ENCODE data around the gene TESK2.
"Not testable (repeated sequence)": the region's sequence is repeated elsewhere in the genome, so short reads cannot be mapped to it uniquely, and the experiment has no call there.

Gene TESK2

DNA sequence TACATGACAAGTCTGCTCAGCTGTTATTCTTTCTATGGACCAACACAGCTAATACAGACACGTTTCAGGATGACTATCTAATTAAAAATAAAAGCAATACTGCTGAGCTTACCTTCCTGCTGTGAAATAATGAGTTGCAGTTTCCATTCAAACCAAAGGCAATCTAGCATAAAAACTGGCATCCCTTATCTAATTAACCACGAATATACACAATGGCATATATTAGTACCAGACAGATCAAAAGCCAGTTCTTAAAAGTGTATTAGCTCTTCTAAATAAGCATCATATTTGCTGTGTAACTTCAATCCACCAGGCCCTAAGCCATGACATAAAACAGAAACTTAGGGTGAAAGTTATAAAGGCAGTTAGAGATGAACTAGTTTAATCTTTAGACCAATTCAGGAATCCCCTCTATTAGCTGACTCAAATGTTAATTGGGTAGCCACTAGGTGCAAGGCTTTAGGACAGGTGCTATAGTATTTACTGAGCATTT is 20.6 kb downstream of the TESK2 start (continued):
- TF ChIP-seq CREB5 (CRISPR knock-in tag; IDR thresholded peaks at IDR 0.05; ENCODE audit: low read depth) (no peak), ZNF70 (CRISPR knock-in tag; IDR thresholded peaks at IDR 0.05) (no peak), ZC3H10 (CRISPR knock-in tag; IDR thresholded peaks at IDR 0.05) (no peak), ESRRG (CRISPR knock-in tag; IDR thresholded peaks at IDR 0.05) (no peak), SNAI2 (CRISPR knock-in tag; IDR thresholded peaks at IDR 0.05) (no peak), RARB (CRISPR knock-in tag; IDR thresholded peaks at IDR 0.05) (no peak), ISL1 (CRISPR knock-in tag; IDR thresholded peaks at IDR 0.05) (no peak), ARNTL (CRISPR knock-in tag; IDR thresholded peaks at IDR 0.05; ENCODE audit: borderline replicate concordance, low read depth) (no peak)

- not testable (repeated sequence) for ATAC-seq
Observed at GRCh38 chr1:45467353-45467752, 23.6 kb downstream of the TESK2 start.

DNA sequence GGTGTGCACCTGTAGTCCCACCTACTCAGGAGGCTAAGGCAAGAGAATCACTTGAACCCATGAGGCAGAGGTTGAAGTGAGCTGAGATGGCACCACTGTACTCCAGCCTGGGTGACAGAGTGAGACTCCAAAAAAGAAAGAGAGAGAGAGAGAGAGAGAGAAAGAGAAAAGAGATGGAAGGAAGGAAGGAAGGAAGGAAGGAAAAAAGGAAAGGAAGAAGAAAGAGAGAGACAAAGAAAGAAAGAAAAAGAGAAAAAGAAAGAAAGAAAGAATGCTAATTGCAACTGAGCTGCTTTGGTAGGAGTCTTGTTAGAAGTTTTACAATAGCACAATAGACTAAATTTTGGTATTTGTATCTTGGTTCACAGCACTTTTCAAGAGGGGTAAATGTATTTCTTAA is 25.7 kb downstream of the TESK2 start:
- TF ChIP-seq CSRNP3 (CRISPR knock-in tag; IDR thresholded peaks at IDR 0.05) (no peak), ZC3H10 (CRISPR knock-in tag; IDR thresholded peaks at IDR 0.05) (no peak), ARNTL (CRISPR knock-in tag; IDR thresholded peaks at IDR 0.05; ENCODE audit: borderline replicate concordance, low read depth) (no peak), ZNF70 (CRISPR knock-in tag; IDR thresholded peaks at IDR 0.05) (no peak)
- ATAC-seq, result no peak

GRCh38 chr1:45458894-45459293 is 32.1 kb downstream of the TESK2 start:
- TF ChIP-seq OSR1 (CRISPR knock-in tag; IDR thresholded peaks at IDR 0.05) (no peak), GLIS3 (CRISPR knock-in tag; IDR thresholded peaks at IDR 0.05) (no peak), TCF4 (CRISPR knock-in tag; IDR thresholded peaks at IDR 0.05; ENCODE audit: borderline replicate concordance) (no peak), ZC3H10 (CRISPR knock-in tag; IDR thresholded peaks at IDR 0.05) (no peak), ESRRG (CRISPR knock-in tag; IDR thresholded peaks at IDR 0.05) (no peak), ISL1 (CRISPR knock-in tag; IDR thresholded peaks at IDR 0.05) (no peak), CSDC2 (CRISPR knock-in tag; IDR thresholded peaks at IDR 0.05) (no peak), SNAI2 (CRISPR knock-in tag; IDR thresholded peaks at IDR 0.05) (no peak), ZFP30 (CRISPR knock-in tag; IDR thresholded peaks at IDR 0.05) (no peak), PPARA (CRISPR knock-in tag; IDR thresholded peaks at IDR 0.05; ENCODE audit: borderline replicate concordance) (no peak), TOX (CRISPR knock-in tag; IDR thresholded peaks at IDR 0.05; ENCODE audit: borderline replicate concordance) (no peak), ZFP3 (CRISPR knock-in tag; IDR thresholded peaks at IDR 0.05) (no peak)
- no peak for ATAC-seq

DNA sequence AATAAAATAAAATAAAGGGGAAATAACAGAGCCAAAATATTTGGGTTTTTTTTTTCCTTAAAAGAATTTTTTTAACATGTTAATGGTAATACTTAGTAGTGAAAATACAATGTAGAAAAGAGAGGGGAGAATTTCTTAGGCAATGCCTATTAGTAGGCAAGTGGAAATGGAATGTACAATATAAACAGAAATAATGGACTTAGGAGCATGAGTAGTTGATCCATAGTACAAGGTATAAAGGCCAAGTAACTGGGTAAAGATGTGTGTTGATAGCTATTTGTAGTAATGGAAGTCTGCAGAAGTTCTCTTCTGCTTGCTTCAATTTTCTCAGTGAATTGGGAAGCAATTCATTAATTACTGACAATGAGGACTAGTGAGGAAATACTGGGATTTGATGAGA is 34.4 kb downstream of the TESK2 start:
- no peak for ATAC-seq
- no peak for TF ChIP-seq ZFP30 (CRISPR knock-in tag; IDR thresholded peaks at IDR 0.05)
- TF ChIP-seq GLIS3 (CRISPR knock-in tag; IDR thresholded peaks at IDR 0.05), result no peak
- TF ChIP-seq BACH2 (CRISPR knock-in tag; IDR thresholded peaks at IDR 0.05; ENCODE audit: borderline replicate concordance), result no peak
- TF ChIP-seq CSDC2 (CRISPR knock-in tag; IDR thresholded peaks at IDR 0.05), result no peak
- TF ChIP-seq ARNTL (CRISPR knock-in tag; IDR thresholded peaks at IDR 0.05; ENCODE audit: borderline replicate concordance, low read depth), result no peak
- TF ChIP-seq TSHZ2 (CRISPR knock-in tag; IDR thresholded peaks at IDR 0.05), result no peak
- TF ChIP-seq OSR1 (CRISPR knock-in tag; IDR thresholded peaks at IDR 0.05), result no peak
- TF ChIP-seq CREB5 (CRISPR knock-in tag; IDR thresholded peaks at IDR 0.05; ENCODE audit: low read depth), result no peak
- no peak for TF ChIP-seq PPARA (CRISPR knock-in tag; IDR thresholded peaks at IDR 0.05; ENCODE audit: borderline replicate concordance)
- no peak for TF ChIP-seq ZNF8 (CRISPR knock-in tag; IDR thresholded peaks at IDR 0.05)
- TF ChIP-seq TOX (CRISPR knock-in tag; IDR thresholded peaks at IDR 0.05; ENCODE audit: borderline replicate concordance), result no peak
